22Rv1 (cell line): ENCODE data around the gene GCKR.

Source experiments
- H3K27ac ChIP-seq: fragments of 450-650 bp; 2 replicates; pipeline ENCODE4 v1.5.1; 2017
- CTCF ChIP-seq: fragments of 450-650 bp; IDR thresholded peaks from 2 replicates; pipeline ENCODE4 v1.5.1; 2017; ENCODE audit warnings: mild to moderate bottlenecking
- ZFX ChIP-seq: fragments of 450-650 bp; IDR thresholded peaks from 2 replicates; pipeline ENCODE4 v1.6.1; 2017; ENCODE audit warnings: antibody characterized with exemption, borderline replicate concordance

The GCKR gene

GRCh38 chr2:27494944-27495554, 1.6 kb upstream of the GCKR start, which contains the start of gene FNDC4:
TSS of gene FNDC4 (minus strand) at chr2:27495200. CDS start at chr2:27494679, 521 bp downstream.
- H3K27ac ChIP-seq, result no peak within 1 kb of the TSS

GRCh38 chr2:27495840-27496356, 741 bp upstream of the GCKR start:
- TF ChIP-seq CTCF, result no peak
- no peak for TF ChIP-seq ZFX
- H3K27ac ChIP-seq, result no peak overlapping the region

More at GRCh38 chr2:27494944-27495554, 1.6 kb upstream of the GCKR start, which contains the start of gene FNDC4:
- TF ChIP-seq ZFX (no peak), CTCF (no peak)

GRCh38 chr2:27497288-27497627, 619 bp downstream of the GCKR start:
- TF ChIP-seq CTCF (no peak), ZFX (no peak)
- H3K27ac ChIP-seq, result no peak overlapping the region

GRCh38 chr2:27498975-27499374, 2.3 kb downstream of the GCKR start:
- no peak overlapping the region for H3K27ac ChIP-seq
- TF ChIP-seq CTCF (no peak), ZFX (no peak)

DNA sequence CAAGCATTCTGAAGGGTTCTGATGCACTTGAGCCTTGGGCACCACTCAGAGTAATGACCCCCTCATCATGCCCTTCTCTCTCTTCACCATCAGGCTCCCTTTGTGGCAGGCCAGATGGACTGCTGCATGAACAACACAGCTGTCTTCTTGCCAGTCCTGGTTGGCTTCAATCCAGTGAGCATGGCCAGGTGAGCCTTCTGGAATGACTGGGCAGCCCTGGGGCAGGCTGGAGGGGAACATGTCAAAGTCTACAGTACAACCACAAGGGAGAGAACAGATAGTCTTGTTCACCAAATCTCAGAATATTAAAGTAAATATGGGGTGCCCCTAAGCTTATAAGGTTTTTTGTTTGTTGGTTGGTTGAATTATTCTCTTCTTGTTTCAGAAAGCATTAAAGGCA, 4.4 kb downstream of the GCKR start:
- no peak overlapping the region for H3K27ac ChIP-seq
- TF ChIP-seq ZFX, result no peak
- TF ChIP-seq CTCF, result no peak

GRCh38 chr2:27502142-27502541, 5.5 kb downstream of the GCKR start:
- no peak overlapping the region for H3K27ac ChIP-seq
- TF ChIP-seq CTCF (no peak), ZFX (no peak)

- TF ChIP-seq CTCF, result no peak
- TF ChIP-seq ZFX, result no peak
- no peak overlapping the region for H3K27ac ChIP-seq
These were observed 9.9 kb downstream of the GCKR start for GRCh38 chr2:27506587-27506986.
